GM10248 (cell line): ENCODE measurements around the gene KATNAL1.

Experiments
- CTCF ChIA-PET: fragments of 300-600 bp; sonication (Branson Sonifier 250); formaldehyde crosslinking; extraction: SDS; loops from one replicate; lab custom pipeline; 2021; ENCODE audit warnings: antibody characterized with exemption; lab: Yijun Ruan, JAX
- POLR2A ChIA-PET: fragments of 350-650 bp; sonication (Branson Sonifier 250); formaldehyde crosslinking; extraction: SDS; loops from one replicate; lab custom pipeline; 2020; ENCODE audit warnings: antibody characterized with exemption; lab: Yijun Ruan, JAX
- DNase-seq: peaks from one replicate; pipeline ENCODE4 v3.0.0; 2012; ENCODE audit errors: extremely low spot score
- TF ChIP-seq, protein P1 (sequence below): IDR thresholded peaks from 2 replicates; pipeline ENCODE4 v1.5.1; 2012; ENCODE audit warnings: mild to moderate bottlenecking, low read depth; ENCODE audit errors: extremely low read depth, missing control alignments, control extremely low read depth

The KATNAL1 gene

DNA sequence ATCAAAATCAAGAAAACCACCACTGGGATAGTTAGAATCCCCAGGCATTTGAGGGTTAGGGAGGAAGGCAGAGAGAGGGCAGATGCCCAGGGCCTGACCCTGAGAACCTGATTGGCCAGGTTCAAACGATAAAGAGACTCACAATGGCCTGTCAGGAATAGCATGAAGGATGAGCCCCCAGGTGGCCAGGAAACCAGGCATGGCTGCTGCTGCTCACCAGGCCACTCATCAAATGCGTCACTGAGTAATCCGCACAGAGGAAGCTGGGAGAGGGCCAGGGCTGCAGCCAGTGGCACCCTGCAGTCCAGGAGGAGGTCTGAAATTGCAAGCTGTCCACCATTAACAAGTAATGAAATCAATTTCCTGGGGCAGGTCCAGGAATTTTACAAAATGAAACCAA lies 111.3 kb downstream of the KATNAL1 start:
- CTCF ChIA-PET, result no interaction called here
- no peak for DNase-seq
- TF ChIP-seq, protein P1, sequence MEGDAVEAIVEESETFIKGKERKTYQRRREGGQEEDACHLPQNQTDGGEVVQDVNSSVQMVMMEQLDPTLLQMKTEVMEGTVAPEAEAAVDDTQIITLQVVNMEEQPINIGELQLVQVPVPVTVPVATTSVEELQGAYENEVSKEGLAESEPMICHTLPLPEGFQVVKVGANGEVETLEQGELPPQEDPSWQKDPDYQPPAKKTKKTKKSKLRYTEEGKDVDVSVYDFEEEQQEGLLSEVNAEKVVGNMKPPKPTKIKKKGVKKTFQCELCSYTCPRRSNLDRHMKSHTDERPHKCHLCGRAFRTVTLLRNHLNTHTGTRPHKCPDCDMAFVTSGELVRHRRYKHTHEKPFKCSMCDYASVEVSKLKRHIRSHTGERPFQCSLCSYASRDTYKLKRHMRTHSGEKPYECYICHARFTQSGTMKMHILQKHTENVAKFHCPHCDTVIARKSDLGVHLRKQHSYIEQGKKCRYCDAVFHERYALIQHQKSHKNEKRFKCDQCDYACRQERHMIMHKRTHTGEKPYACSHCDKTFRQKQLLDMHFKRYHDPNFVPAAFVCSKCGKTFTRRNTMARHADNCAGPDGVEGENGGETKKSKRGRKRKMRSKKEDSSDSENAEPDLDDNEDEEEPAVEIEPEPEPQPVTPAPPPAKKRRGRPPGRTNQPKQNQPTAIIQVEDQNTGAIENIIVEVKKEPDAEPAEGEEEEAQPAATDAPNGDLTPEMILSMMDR, result no peak
- POLR2A ChIA-PET, result no interaction called here

GRCh38 chr13:30194906-30195305 lies 112.4 kb downstream of the KATNAL1 start:
- CTCF ChIA-PET, result interaction anchor here (1.1 to 1.9 kb wide), 4 partner anchors 13 to 62 kb away, joined by 3 to 6 read pairs (median 4); no protein-coding TSS in a partner anchor
- DNase-seq, result no peak
- POLR2A ChIA-PET, result interaction anchor here (1.0 kb wide), 1 partner anchor 10 kb away, joined by 3 read pairs; no protein-coding TSS in a partner anchor
- TF ChIP-seq, protein P1, result no peak

DNA sequence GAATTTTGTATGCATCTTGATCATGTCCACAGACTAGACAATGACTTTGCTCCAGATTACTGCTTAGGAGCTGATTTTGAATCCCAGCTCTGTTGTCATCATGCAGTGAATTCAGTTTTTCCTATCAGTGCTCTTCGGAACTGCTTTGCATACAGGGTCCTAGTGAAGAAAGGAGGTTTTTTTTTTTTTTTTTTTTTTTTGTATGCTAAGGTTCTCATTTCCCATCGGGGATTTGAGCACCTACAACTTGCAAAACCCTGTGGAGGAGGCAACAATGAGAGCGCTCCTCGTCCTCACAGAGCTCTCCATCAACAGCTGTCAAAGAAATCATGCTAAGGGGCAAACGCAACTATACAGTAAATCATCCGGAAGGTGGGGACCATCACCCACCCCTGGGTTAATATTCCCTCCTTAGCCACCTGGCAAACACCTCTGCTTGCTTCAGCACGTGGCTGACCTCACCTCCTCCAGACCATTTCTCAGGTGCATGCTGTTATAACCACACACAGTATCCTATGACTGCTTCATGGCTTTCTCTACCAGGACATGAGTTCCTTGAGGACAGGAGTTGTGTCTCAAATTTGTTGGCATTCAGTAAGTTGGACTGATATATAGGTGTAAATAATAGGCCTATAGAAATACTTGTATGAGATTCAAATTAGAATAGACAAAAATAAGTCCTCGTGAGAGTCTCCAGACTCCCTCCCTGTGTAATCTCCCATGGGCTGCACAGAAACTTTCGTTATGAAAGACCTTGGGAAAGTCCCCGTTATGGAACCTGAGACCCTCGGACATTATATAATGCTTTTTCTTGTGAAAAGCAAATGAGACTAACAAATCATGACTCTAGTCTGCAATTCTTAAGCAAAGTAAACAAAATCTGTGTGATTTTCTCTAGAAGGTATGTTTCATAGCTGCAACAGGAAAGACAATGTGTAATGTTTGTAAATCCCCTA lies 113.8 kb downstream of the KATNAL1 start:
- TF ChIP-seq, protein P1, result no peak
- no peak for DNase-seq
- ChIA-PET POLR2A (interaction anchor here (0.6 kb wide), 1 partner anchor 79 kb away, joined by 3 read pairs; no protein-coding TSS in a partner anchor), CTCF (interaction anchor here (1.1 to 2.5 kb wide), 7 partner anchors 16 to 686 kb away, joined by 3 to 9 read pairs (median 3); no protein-coding TSS in a partner anchor)

GRCh38 chr13:30192320-30193093 lies 114.8 kb downstream of the KATNAL1 start:
- TF ChIP-seq, protein P1, result no peak
- DNase-seq, result no peak
- ChIA-PET CTCF (interaction anchor here (1.1 to 2.5 kb wide), 7 partner anchors 9 to 685 kb away, joined by 3 to 9 read pairs (median 3); no protein-coding TSS in a partner anchor), POLR2A (interaction anchor here (0.6 kb wide), 1 partner anchor 78 kb away, joined by 3 read pairs; no protein-coding TSS in a partner anchor)

- ChIA-PET CTCF (interaction anchor here (0.9 to 2.5 kb wide), 5 partner anchors 10 to 64 kb away, joined by 3 to 9 read pairs (median 4); no protein-coding TSS in a partner anchor), POLR2A (no interaction called here)
- DNase-seq, result no peak
- TF ChIP-seq, protein P1, result no peak
Measured at GRCh38 chr13:30191491-30192100, 115.8 kb downstream of the KATNAL1 start.
